ENCODE data around the gene NUP43.
A peak's percentile ranks its signal among the peaks of the same experiment; 100 is the strongest.
"Not testable (repeated sequence)": the region's sequence is repeated elsewhere in the genome, so short reads cannot be mapped to it uniquely, and the experiment has no call there.

The NUP43 gene

GRCh38 chr6:149750136-149750609, 3.8 kb upstream of the NUP43 start:
- in situ Hi-C loops (cut with MboI; ENCODE audit: low sequenced_read_pairs, unreplicated experiment), result no loop called here
- peak; percentile 70 for DNase-seq (ENCODE audit: low spot score)
- TF ChIP-seq CTCF (IDR thresholded peaks at IDR 0.05; ENCODE audit: borderline replicate concordance, control extremely low read depth, extremely low read depth, insufficient read depth, missing control alignments), result no peak

GRCh38 chr6:149749594-149750135, 3.3 kb upstream of the NUP43 start, which contains the start of gene PCMT1:
TSS of gene PCMT1 (plus strand) at chr6:149749741. CDS start at chr6:149749902, 161 bp downstream.
- no peak for TF ChIP-seq CTCF (IDR thresholded peaks at IDR 0.05; ENCODE audit: borderline replicate concordance, control extremely low read depth, extremely low read depth, insufficient read depth, missing control alignments)
- in situ Hi-C loops (cut with MboI; ENCODE audit: low sequenced_read_pairs, unreplicated experiment), result no loop called here
- DNase-seq (ENCODE audit: low spot score), result peak; percentile 96

- DNase-seq (ENCODE audit: low spot score); in situ Hi-C loops (cut with MboI; ENCODE audit: low sequenced_read_pairs, unreplicated experiment): not testable (repeated sequence)
Measured at GRCh38 chr6:149749082-149749593, 2.8 kb upstream of the NUP43 start.

- in situ Hi-C loops (cut with MboI; ENCODE audit: low sequenced_read_pairs, unreplicated experiment); DNase-seq (ENCODE audit: low spot score): not testable (repeated sequence)
Measured at GRCh38 chr6:149745252-149745651, 1.1 kb downstream of the NUP43 start.

GRCh38 chr6:149734915-149735314, 11.4 kb downstream of the NUP43 start:
- in situ Hi-C loops (cut with MboI; ENCODE audit: low sequenced_read_pairs, unreplicated experiment), result no loop called here
- DNase-seq (ENCODE audit: low spot score), result no peak
- no peak for TF ChIP-seq CTCF (IDR thresholded peaks at IDR 0.05; ENCODE audit: borderline replicate concordance, control extremely low read depth, extremely low read depth, insufficient read depth, missing control alignments)

GRCh38 chr6:149733089-149733720, 13.1 kb downstream of the NUP43 start:
- no peak for DNase-seq (ENCODE audit: low spot score)
- in situ Hi-C loops (cut with MboI; ENCODE audit: low sequenced_read_pairs, unreplicated experiment), result no loop called here

GRCh38 chr6:149729824-149730223, 16.5 kb downstream of the NUP43 start:
- in situ Hi-C loops (cut with MboI; ENCODE audit: low sequenced_read_pairs, unreplicated experiment), result no loop called here
- DNase-seq (ENCODE audit: low spot score), result no peak
- no peak for TF ChIP-seq CTCF (IDR thresholded peaks at IDR 0.05; ENCODE audit: borderline replicate concordance, control extremely low read depth, extremely low read depth, insufficient read depth, missing control alignments)

More at GRCh38 chr6:149733089-149733720, 13.1 kb downstream of the NUP43 start:
- TF ChIP-seq CTCF (IDR thresholded peaks at IDR 0.05; ENCODE audit: borderline replicate concordance, control extremely low read depth, extremely low read depth, insufficient read depth, missing control alignments), result no peak
